Breast epithelium (tissue), 4 donors: Measurements from ENCODE around the gene RHBDF1. TPM values are rescaled to one million over a fixed set of nuclear protein-coding genes. Genes with fewer than 3 reads are reported as not detected.
A peak's percentile ranks its signal among the peaks of the same experiment; 100 is the strongest.

Experiments
- DNase-seq, 2 donors: peaks; one replicate each; pipeline ENCODE4 v3.0.0-alpha.2; 2019; ENCODE audit warnings: low spot score in 2 of 2
- H3K27ac ChIP-seq, 2 donors: fragments of 200-600 bp; sonication (generic) in 1 of 2; one replicate each; pipeline ENCODE4 v1.5.1; 2016 to 2019; ENCODE audit warnings: mild to moderate bottlenecking in 1 of 2
- H3K27me3 ChIP-seq, 2 donors: fragments of 200-600 bp; sonication (generic) in 1 of 2; one replicate each; pipeline versions ENCODE4 v1.5.1 to v1.6.0; 2017 to 2019; ENCODE audit warnings: control low read depth in 1 of 2, mild to moderate bottlenecking in 1 of 2
- H3K36me3 ChIP-seq: fragments of 200-600 bp; one replicate; pipeline ENCODE4 v1.5.1; 2019
- H3K4me1 ChIP-seq, 2 donors: fragments of 200-600 bp; sonication (generic); one replicate each; pipeline ENCODE4 v1.5.1; 2016 to 2019; ENCODE audit warnings: control low read depth in 1 of 2
- H3K4me3 ChIP-seq, 3 donors: fragments of 200-600 bp; sonication (generic); 1 replicate in 2 of 3; 2 replicates in 1 of 3; pipeline ENCODE4 v1.5.1; 2016 to 2019; ENCODE audit warnings: mild to moderate bottlenecking in 3 of 3, moderate library complexity in 2 of 3
- H3K9me3 ChIP-seq, 2 donors: fragments of 200-600 bp; sonication (generic) in 1 of 2; one replicate each; pipeline ENCODE4 v1.5.1; 2016 to 2019; ENCODE audit warnings: control low read depth in 1 of 2
- CTCF ChIP-seq, 3 donors: fragments of 450-650 bp; IDR thresholded peaks; one replicate each; pipeline ENCODE4 v1.5.1; 2016 to 2017; ENCODE audit warnings: antibody characterized with exemption in 3 of 3, mild to moderate bottlenecking in 3 of 3, moderate library complexity in 3 of 3
- POLR2A ChIP-seq: fragments of 450-650 bp; IDR thresholded peaks from one replicate; pipeline ENCODE4 v1.6.1; 2016; ENCODE audit warnings: antibody characterized with exemption, mild to moderate bottlenecking, moderate library complexity
- POLR2AphosphoS5 ChIP-seq, 3 donors: sonication (generic); formaldehyde crosslinking; IDR thresholded peaks; one replicate each; pipeline ENCODE4 v1.6.1; 2017; ENCODE audit warnings: antibody characterized with exemption in 3 of 3
- intact Hi-C: fragments of 100-400 bp; cut with DNase I; formaldehyde crosslinking; loops from one replicate; pipeline ENCODE4 v1.15.1; 2023; ENCODE audit warnings: low total_unique reads
- total RNA-seq, 3 donors: library from RNA; depleted of rRNA; stranded (reverse); fragments of >200 nt; gene quantifications; one replicate each; pipeline ENCODE4 v1.1.0, GENCODE V29; 2016

Gene RHBDF1
- 10 to 100 TPM; 29.0 to 43.3 (median 42.6) TPM for total RNA-seq

GRCh38 chr16:72561-73548 lies at the start of gene RHBDF1:
Gene RHBDF1 (minus strand): TSS chr16:72631. CDS start chr16:65015, 7,616 bp downstream.
- H3K4me3 ChIP-seq: peak within 1 kb of the TSS; percentile 72 to 95 (median 74)
- H3K27ac ChIP-seq: peak within 1 kb of the TSS; percentile 95 to 96
- H3K27me3 ChIP-seq: no peaks in the 10 kb centered on the region
- H3K36me3 ChIP-seq: no peaks in the 10 kb centered on the region
- no peak for DNase-seq
- H3K9me3 ChIP-seq: no peaks in the 10 kb centered on the region
- TF ChIP-seq POLR2A (no peak), POLR2AphosphoS5 (IDR thresholded peaks at IDR 0.05) (peak in 1 of 3 donors; percentile 31), CTCF (IDR thresholded peaks at IDR 0.05) (no peak)
- H3K4me1 ChIP-seq: peaks cover 36 to 56% of the 10 kb centered on the region in 2 donors
- intact Hi-C loops: no loop called here

GRCh38 chr16:120756-121155 lies 48.3 kb upstream of the RHBDF1 start:
- Histone ChIP-seq H3K9me3 (no peaks in the 10 kb centered on the region), H3K4me3 (no peak overlapping the region), H3K27me3 (no peaks in the 10 kb centered on the region), H3K4me1 (no peaks in the 10 kb centered on the region), H3K27ac (no peak overlapping the region), H3K36me3 (no peaks in the 10 kb centered on the region)
- no peak for DNase-seq
- intact Hi-C loops: no loop called here
- TF ChIP-seq POLR2AphosphoS5 (IDR thresholded peaks at IDR 0.05) (no peak), POLR2A (no peak), CTCF (IDR thresholded peaks at IDR 0.05) (no peak)

GRCh38 chr16:119835-120491 lies 47.5 kb upstream of the RHBDF1 start:
- Histone ChIP-seq H3K27ac (no peak overlapping the region), H3K36me3 (no peaks in the 10 kb centered on the region), H3K4me1 (no peaks in the 10 kb centered on the region), H3K9me3 (no peaks in the 10 kb centered on the region), H3K27me3 (no peaks in the 10 kb centered on the region), H3K4me3 (no peak overlapping the region)
- TF ChIP-seq POLR2AphosphoS5 (IDR thresholded peaks at IDR 0.05) (no peak), CTCF (IDR thresholded peaks at IDR 0.05) (no peak), POLR2A (no peak)
- DNase-seq: no peak
- intact Hi-C loops: no loop called here

- H3K4me3 ChIP-seq: no peak overlapping the region
- H3K27ac ChIP-seq: no peak overlapping the region
- no peaks in the 10 kb centered on the region for H3K9me3 ChIP-seq
- H3K36me3 ChIP-seq: no peaks in the 10 kb centered on the region
- no peaks in the 10 kb centered on the region for H3K4me1 ChIP-seq
- H3K27me3 ChIP-seq: no peaks in the 10 kb centered on the region
- intact Hi-C loops: no loop called here
- TF ChIP-seq POLR2AphosphoS5 (IDR thresholded peaks at IDR 0.05) (no peak), POLR2A (no peak), CTCF (IDR thresholded peaks at IDR 0.05) (no peak)
- no peak for DNase-seq
Observed at GRCh38 chr16:119295-119694, 46.9 kb upstream of the RHBDF1 start.

GRCh38 chr16:118857-119256 lies 46.4 kb upstream of the RHBDF1 start:
- DNase-seq: no peak
- no peaks in the 10 kb centered on the region for H3K36me3 ChIP-seq
- no peaks in the 10 kb centered on the region for H3K4me1 ChIP-seq
- H3K27ac ChIP-seq: no peak overlapping the region
- intact Hi-C loops: no loop called here
- no peak for TF ChIP-seq POLR2A
- no peak for TF ChIP-seq POLR2AphosphoS5 (IDR thresholded peaks at IDR 0.05)
- TF ChIP-seq CTCF (IDR thresholded peaks at IDR 0.05): no peak
- H3K9me3 ChIP-seq: no peaks in the 10 kb centered on the region
- no peak overlapping the region for H3K4me3 ChIP-seq
- no peaks in the 10 kb centered on the region for H3K27me3 ChIP-seq
